CD4-positive, alpha-beta T cell (primary cell): Measurements from ENCODE around the gene ZBTB7A. TPM values are rescaled to one million over a fixed set of nuclear protein-coding genes. Genes with fewer than 3 reads are reported as not detected.

ENCODE experiments used
- ATAC-seq: fragments of 200-7000 bp; cut with Tn5 transposase; one replicate; pipeline ENCODE4 v1.10.0; 2022; ENCODE audit warnings: mild to moderate bottlenecking; ENCODE audit not compliant: poor library complexity
- CTCF ChIA-PET: fragments of 350-600 bp; sonication (Branson Sonifier 250); formaldehyde crosslinking; loops from one replicate; lab custom pipeline; 2021; ENCODE audit warnings: antibody characterized with exemption, inconsistent platforms; lab: Charles Lee
- POLR2A ChIA-PET: fragments of 350-600 bp; sonication (Branson Sonifier 250); formaldehyde crosslinking; loops from one replicate; lab custom pipeline; 2021; ENCODE audit warnings: antibody characterized with exemption, inconsistent platforms; lab: Charles Lee
- DNase-seq, 14 experiments: peaks; one replicate each; pipeline ENCODE4 v3.0.0-alpha.2; 2013 to 2020; ENCODE audit warnings: mixed read lengths in 2 of 14
- H3K27ac ChIP-seq, 2 donors: one replicate each; pipeline versions ENCODE4 v1.5.1 to v1.7.0; 2013; ENCODE audit warnings: low read length in 2 of 2, low read depth in 1 of 2, mild to moderate bottlenecking in 1 of 2
- H3K27me3 ChIP-seq, 2 experiments: 1 replicate in 1 of 2; 2 replicates in 1 of 2; pipeline versions ENCODE4 v1.6.1 to v1.7.0; 2013; ENCODE audit warnings: low read length in 2 of 2, control low read depth in 1 of 2, mild to moderate bottlenecking in 1 of 2, moderate library complexity in 1 of 2; ENCODE audit not compliant: insufficient read depth in 2 of 2, control insufficient read depth in 1 of 2
- H3K36me3 ChIP-seq: one replicate; pipeline ENCODE4 v1.6.1; 2013; ENCODE audit warnings: low read length, control low read depth; ENCODE audit not compliant: insufficient read depth
- H3K4me1 ChIP-seq: one replicate; pipeline ENCODE4 v1.6.1; 2013; ENCODE audit warnings: low read length, control low read depth; ENCODE audit not compliant: insufficient read depth
- H3K4me3 ChIP-seq: one replicate; pipeline ENCODE4 v1.5.1; 2013; ENCODE audit warnings: mild to moderate bottlenecking, low read length, moderate library complexity
- H3K9me3 ChIP-seq, 2 experiments: 1 replicate in 1 of 2; 2 replicates in 1 of 2; pipeline versions ENCODE4 v1.6.1 to v1.7.0; 2013; ENCODE audit warnings: low read length in 2 of 2, mild to moderate bottlenecking in 2 of 2, control low read depth in 1 of 2, moderate library complexity in 1 of 2; ENCODE audit not compliant: control insufficient read depth in 1 of 2, insufficient read depth in 1 of 2
- H3K27ac Mint-ChIP-seq: one replicate; pipeline ENCODE4 v1.8.0; 2020; ENCODE audit warnings: mixed read lengths
- H3K27me3 Mint-ChIP-seq: one replicate; pipeline ENCODE4 v1.8.0; 2021; ENCODE audit warnings: mixed read lengths
- H3K36me3 Mint-ChIP-seq: one replicate; pipeline ENCODE4 v1.8.0; 2021; ENCODE audit warnings: low read depth, mixed read lengths
- H3K4me1 Mint-ChIP-seq: one replicate; pipeline ENCODE4 v1.8.0; 2021; ENCODE audit warnings: low read depth, mixed read lengths
- H3K4me3 Mint-ChIP-seq: one replicate; pipeline ENCODE4 v1.8.0; 2020; ENCODE audit warnings: mild to moderate bottlenecking, mixed read lengths
- H3K9me3 Mint-ChIP-seq: one replicate; pipeline ENCODE4 v1.8.0; 2020; ENCODE audit warnings: mixed read lengths
- intact Hi-C, 2 experiments: fragments of 100-400 bp; cut with DNase I in 1 of 2; cut with micrococcal nuclease in 1 of 2; formaldehyde crosslinking; loops; one replicate each; pipeline versions ENCODE4 v1.15.1 to v1.9.0; 2023 to 2025; cut with DNase I, micrococcal nuclease
- total RNA-seq, 174 experiments: library from RNA in 2 of 174; stranded (reverse) in 2 of 174; gene quantifications; one replicate each; pipeline ENCODE4 v1.2.3 and lab custom pipeline; 2021 to 2026
- TF ChIP-seq, protein P1 (sequence below): fragments of 200-600 bp; IDR thresholded peaks from one replicate; pipeline ENCODE4 v1.8.0; 2022; ENCODE audit warnings: antibody characterized with exemption, mild to moderate bottlenecking

Gene ZBTB7A
- total RNA-seq, 2 experiments from 2014 or later = 44.2 to 47.2 TPM

DNA sequence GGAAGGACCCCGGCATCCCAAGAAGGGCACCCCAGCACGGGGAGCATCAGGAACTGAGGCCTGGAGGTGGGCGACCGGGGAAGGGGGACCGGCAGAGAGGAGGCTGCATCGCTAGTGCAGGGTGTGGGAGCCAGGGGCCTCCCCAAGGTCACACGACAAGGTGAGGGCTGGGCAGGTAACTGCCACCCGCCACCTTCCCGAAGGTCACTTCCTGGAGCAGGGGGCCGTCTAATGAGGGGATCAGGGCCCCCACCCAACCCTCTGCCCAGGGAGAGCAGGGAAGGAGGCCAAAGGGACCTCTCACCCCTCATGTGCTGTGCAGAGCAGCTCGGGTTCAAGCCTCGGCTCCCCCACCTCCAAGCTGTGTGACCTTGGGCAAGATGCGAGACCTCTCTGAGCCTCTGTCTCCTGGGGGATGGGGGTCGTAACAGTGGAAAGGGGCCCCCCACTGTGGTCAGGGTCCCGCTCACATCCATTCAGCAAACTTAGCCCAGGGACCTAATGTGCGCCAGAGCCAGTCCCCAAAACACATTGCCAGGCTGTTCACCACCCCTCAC lies 6.0 kb downstream of the ZBTB7A start:
- intact Hi-C loops = no loop called here
- H3K4me1 Mint-ChIP-seq = peaks cover 22% of the 10 kb centered on the region
- CTCF ChIA-PET = no interaction called here
- no peaks in the 10 kb centered on the region for H3K9me3 Mint-ChIP-seq
- ATAC-seq = no peak
- POLR2A ChIA-PET = interaction anchor here (0.6 to 1.5 kb wide), 2 partner anchors 9 to 81 kb away, joined by 3 read pairs; no protein-coding TSS in a partner anchor
- Histone ChIP-seq H3K4me3 (peak overlapping the region; percentile 29), H3K36me3 (peaks cover 34% of the 10 kb centered on the region), H3K27me3 (no peaks in the 10 kb centered on the region), H3K4me1 (peaks cover 75% of the 10 kb centered on the region), H3K9me3 (no peaks in the 10 kb centered on the region), H3K27ac (peak overlapping the region; percentile 64 to 73)
- H3K27me3 Mint-ChIP-seq = no peaks in the 10 kb centered on the region
- TF ChIP-seq, protein P1, sequence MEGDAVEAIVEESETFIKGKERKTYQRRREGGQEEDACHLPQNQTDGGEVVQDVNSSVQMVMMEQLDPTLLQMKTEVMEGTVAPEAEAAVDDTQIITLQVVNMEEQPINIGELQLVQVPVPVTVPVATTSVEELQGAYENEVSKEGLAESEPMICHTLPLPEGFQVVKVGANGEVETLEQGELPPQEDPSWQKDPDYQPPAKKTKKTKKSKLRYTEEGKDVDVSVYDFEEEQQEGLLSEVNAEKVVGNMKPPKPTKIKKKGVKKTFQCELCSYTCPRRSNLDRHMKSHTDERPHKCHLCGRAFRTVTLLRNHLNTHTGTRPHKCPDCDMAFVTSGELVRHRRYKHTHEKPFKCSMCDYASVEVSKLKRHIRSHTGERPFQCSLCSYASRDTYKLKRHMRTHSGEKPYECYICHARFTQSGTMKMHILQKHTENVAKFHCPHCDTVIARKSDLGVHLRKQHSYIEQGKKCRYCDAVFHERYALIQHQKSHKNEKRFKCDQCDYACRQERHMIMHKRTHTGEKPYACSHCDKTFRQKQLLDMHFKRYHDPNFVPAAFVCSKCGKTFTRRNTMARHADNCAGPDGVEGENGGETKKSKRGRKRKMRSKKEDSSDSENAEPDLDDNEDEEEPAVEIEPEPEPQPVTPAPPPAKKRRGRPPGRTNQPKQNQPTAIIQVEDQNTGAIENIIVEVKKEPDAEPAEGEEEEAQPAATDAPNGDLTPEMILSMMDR = no peak
- H3K36me3 Mint-ChIP-seq = peaks cover 23% of the 10 kb centered on the region
- DNase-seq = peak in 2 of 14 experiments; percentile 32 to 40
- peak overlapping the region; percentile 75 for H3K27ac Mint-ChIP-seq
- H3K4me3 Mint-ChIP-seq = peak overlapping the region; percentile 70

DNA sequence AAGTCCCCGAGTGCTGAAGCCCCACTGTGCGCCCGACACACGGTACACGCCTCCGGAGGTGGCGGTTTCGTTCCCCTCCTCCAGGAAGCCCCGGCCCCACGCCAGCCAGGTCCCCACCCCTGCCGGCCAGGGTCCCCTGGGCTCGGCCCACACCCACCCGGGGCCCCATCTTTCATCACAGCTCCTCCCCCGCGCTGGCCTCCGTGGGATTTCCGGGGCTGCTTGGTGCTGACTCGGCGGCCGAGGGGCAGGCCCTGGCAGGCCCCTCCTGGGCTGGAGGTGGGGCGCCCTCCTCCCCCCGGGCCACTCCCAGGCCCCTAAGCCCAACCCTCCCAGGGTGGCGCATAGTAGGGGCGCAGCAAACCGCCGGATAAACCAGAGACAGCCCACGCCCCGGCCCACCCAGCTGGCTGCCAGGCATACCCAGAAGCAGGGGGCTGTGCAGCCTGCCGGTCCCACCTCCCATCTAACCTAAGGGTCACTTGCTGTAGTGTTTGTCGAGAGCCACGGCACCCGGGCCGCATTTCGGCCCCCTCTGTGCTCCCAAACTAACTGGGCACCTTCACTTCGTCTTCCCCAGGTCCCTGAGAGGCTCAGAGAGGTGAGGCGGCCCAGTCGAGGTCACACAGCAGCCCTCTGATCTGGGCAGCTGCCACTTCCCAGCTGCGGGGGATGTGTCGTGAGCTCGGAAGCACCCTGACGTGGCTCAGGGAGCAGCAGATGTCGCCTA lies 6.6 kb downstream of the ZBTB7A start:
- intact Hi-C loops = no loop called here
- Histone ChIP-seq H3K4me1 (peaks cover 75% of the 10 kb centered on the region), H3K27ac (peak overlapping the region; percentile 64 to 86), H3K27me3 (no peaks in the 10 kb centered on the region), H3K36me3 (peaks cover 37% of the 10 kb centered on the region), H3K9me3 (no peaks in the 10 kb centered on the region), H3K4me3 (peak overlapping the region; percentile 29)
- peak overlapping the region; percentile 75 for H3K27ac Mint-ChIP-seq
- CTCF ChIA-PET = interaction anchor here (1.3 kb wide), 1 partner anchor 72 kb away, joined by 3 read pairs; no protein-coding TSS in a partner anchor
- H3K4me3 Mint-ChIP-seq = peak overlapping the region; percentile 70
- POLR2A ChIA-PET = interaction anchor here (1.5 kb wide), 1 partner anchor 80 kb away, joined by 3 read pairs; no protein-coding TSS in a partner anchor
- H3K27me3 Mint-ChIP-seq = no peaks in the 10 kb centered on the region
- DNase-seq (peak in 12 of 14 experiments; percentile 26 to 92 (median 42)), ATAC-seq (peak; percentile 37)
- TF ChIP-seq, protein P1 = no peak
- H3K9me3 Mint-ChIP-seq = no peaks in the 10 kb centered on the region
- peaks cover 30% of the 10 kb centered on the region for H3K36me3 Mint-ChIP-seq
- H3K4me1 Mint-ChIP-seq = peaks cover 22% of the 10 kb centered on the region

DNA sequence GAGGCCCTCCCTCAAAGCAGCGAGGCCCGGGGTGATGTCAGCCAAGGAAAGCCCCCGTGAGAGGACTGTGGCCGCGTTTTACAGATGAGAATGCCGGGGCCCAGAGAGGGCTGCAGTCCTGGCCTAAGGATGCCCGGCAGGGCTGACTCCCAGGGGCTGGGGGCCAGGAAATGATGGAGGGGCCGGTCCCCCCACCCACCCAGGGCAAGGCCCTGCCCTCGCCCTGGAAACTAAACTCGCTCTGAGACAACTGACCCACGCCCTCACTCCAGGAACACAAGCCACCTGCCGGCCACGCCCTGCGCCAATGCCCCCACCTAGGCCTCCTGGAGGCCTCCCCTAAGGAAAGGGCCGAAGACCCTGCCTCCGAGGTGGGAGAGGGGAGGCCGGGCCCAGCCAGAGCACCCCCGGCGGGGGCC lies 7.2 kb downstream of the ZBTB7A start:
- CTCF ChIA-PET = interaction anchor here (1.3 kb wide), 1 partner anchor 72 kb away, joined by 3 read pairs; no protein-coding TSS in a partner anchor
- Histone ChIP-seq H3K4me3 (peak overlapping the region; percentile 25), H3K27ac (peak overlapping the region; percentile 64 to 86), H3K9me3 (no peaks in the 10 kb centered on the region), H3K27me3 (no peaks in the 10 kb centered on the region), H3K4me1 (peaks cover 73% of the 10 kb centered on the region), H3K36me3 (peaks cover 43% of the 10 kb centered on the region)
- no peaks in the 10 kb centered on the region for H3K27me3 Mint-ChIP-seq
- no peaks in the 10 kb centered on the region for H3K9me3 Mint-ChIP-seq
- TF ChIP-seq, protein P1 = no peak
- intact Hi-C loops = no loop called here
- peaks cover 30% of the 10 kb centered on the region for H3K36me3 Mint-ChIP-seq
- ATAC-seq (no peak), DNase-seq (no peak)
- H3K4me3 Mint-ChIP-seq = no peak overlapping the region
- H3K27ac Mint-ChIP-seq = peak overlapping the region; percentile 42
- POLR2A ChIA-PET = interaction anchor here (1.5 to 2.1 kb wide), 2 partner anchors 56 to 80 kb away, joined by 3 to 6 read pairs; no protein-coding TSS in a partner anchor
- H3K4me1 Mint-ChIP-seq = peaks cover 22% of the 10 kb centered on the region
